A549 (cell line): ENCODE results near the gene TP53I3. TPM values are rescaled to one million over a fixed set of nuclear protein-coding genes. Genes with fewer than 3 reads are reported as not detected.
"Not testable (repeated sequence)": the region's sequence is repeated elsewhere in the genome, so short reads cannot be mapped to it uniquely, and the experiment has no call there.

Experiments used
- ATAC-seq, 2 experiments: fragments of 200-7000 bp in 1 of 2; fragments of >200 bp in 1 of 2; cut with Nextera tagmentation in 1 of 2; cut with Tn5 transposase in 1 of 2; 3 replicates each; pipeline versions ENCODE4 v1.8.0 to v1.9.1; 2018 to 2020; ENCODE audit warnings: mild to moderate bottlenecking in 1 of 2, moderate library complexity in 1 of 2
- CTCF ChIA-PET: fragments of 300-600 bp; sonication (Branson Sonifier 250); formaldehyde crosslinking; extraction: SDS; loops from one replicate; lab custom pipeline; 2021; ENCODE audit warnings: antibody characterized with exemption, inconsistent platforms; lab: Yijun Ruan, JAX
- POLR2A ChIA-PET: fragments of 350-600 bp; formaldehyde crosslinking; extraction: SDS; loops from one replicate; lab custom pipeline; 2021; ENCODE audit warnings: antibody characterized with exemption, inconsistent platforms; lab: Yijun Ruan, JAX
- DNase-seq, 2 experiments: peaks; one replicate each; pipeline versions ENCODE4 v3.0.0 to v3.0.0-alpha.2; 2011 to 2016; ENCODE audit warnings: low read depth in 1 of 2, low spot score in 1 of 2
- FAIRE-seq: peaks from 2 replicates; lab custom pipeline; 2011; peaks lifted over from hg19 to GRCh38; lab: Jason Lieb, UNC
- H3K27ac ChIP-seq, 2 experiments: fragments of >200 bp; sonication (Bioruptor Twin); formaldehyde crosslinking; 3 replicates each; pipeline ENCODE4 v1.5.1; 2016 to 2017
- H3K4me1 ChIP-seq: fragments of >200 bp; sonication (Bioruptor Twin); formaldehyde crosslinking; 3 replicates; pipeline ENCODE4 v1.6.1; 2016
- H3K4me2 ChIP-seq: fragments of >200 bp; sonication (Bioruptor Twin); formaldehyde crosslinking; 3 replicates; pipeline ENCODE4 v1.6.1; 2016
- H3K4me3 ChIP-seq: fragments of >200 bp; sonication (Bioruptor Twin); formaldehyde crosslinking; 3 replicates; pipeline ENCODE4 v1.5.1; 2016
- H3K9me3 ChIP-seq: fragments of >200 bp; sonication (Bioruptor Twin); formaldehyde crosslinking; 3 replicates; pipeline ENCODE4 v1.6.1; 2016
- CEBPB ChIP-seq, 2 experiments: fragments of >200 bp in 1 of 2; sonication (Bioruptor Twin) in 1 of 2; formaldehyde crosslinking in 1 of 2; IDR thresholded peaks; 2 replicates each; pipeline ENCODE4 v1.6.1; 2012 to 2016
- CHD4 ChIP-seq: fragments of 200-600 bp; sonication (generic); IDR thresholded peaks from 2 replicates; pipeline ENCODE4 v1.6.1; 2016; ENCODE audit warnings: antibody characterized with exemption, mild to moderate bottlenecking, borderline replicate concordance
- EHMT2 ChIP-seq: fragments of 200-600 bp; sonication (generic); IDR thresholded peaks from 2 replicates; pipeline ENCODE4 v1.6.1; 2016; ENCODE audit warnings: antibody characterized with exemption, low read depth, mild to moderate bottlenecking, moderate library complexity
- HMGXB4 ChIP-seq: fragments of 250-450 bp; sonication (Bioruptor Pico); IDR thresholded peaks from 2 replicates; pipeline ENCODE4 v1.5.0; 2021; ENCODE audit warnings: mild to moderate bottlenecking, moderate library complexity, borderline replicate concordance
- KDM1A ChIP-seq: fragments of 200-600 bp; sonication (generic); IDR thresholded peaks from 2 replicates; pipeline ENCODE4 v1.6.1; 2016; ENCODE audit warnings: low read depth, mild to moderate bottlenecking
- MAZ ChIP-seq: fragments of 150-350 bp; IDR thresholded peaks from 2 replicates; pipeline ENCODE4 v1.6.1; 2014; ENCODE audit warnings: antibody characterized with exemption, low read depth, low read length, borderline replicate concordance
- MYC ChIP-seq: IDR thresholded peaks from 2 replicates; pipeline ENCODE4 v1.6.1; 2012; ENCODE audit warnings: mild to moderate bottlenecking, inconsistent platforms, low read length, improper control_type of control experiment, borderline replicate concordance
- NFE2L2 ChIP-seq: fragments of 150-350 bp; conservative IDR thresholded peaks from 2 replicates; pipeline ENCODE4 v1.6.1; 2014; ENCODE audit warnings: low read length
- RAD21 ChIP-seq, 2 experiments: fragments of >200 bp in 1 of 2; sonication (Bioruptor Twin) in 1 of 2; formaldehyde crosslinking in 1 of 2; IDR thresholded peaks in 1 of 2; conservative IDR thresholded peaks in 1 of 2; 2 replicates in 1 of 2; 3 replicates in 1 of 2; pipeline ENCODE4 v1.6.1; 2012 to 2018; ENCODE audit warnings: inconsistent platforms in 1 of 2
- RCOR1 ChIP-seq: fragments of 150-350 bp; IDR thresholded peaks from 2 replicates; pipeline ENCODE4 v1.6.1; 2014; ENCODE audit warnings: antibody characterized with exemption, low read length, low read depth
- REST ChIP-seq: fragments of 200-600 bp; sonication (generic); IDR thresholded peaks from 2 replicates; pipeline ENCODE4 v1.6.1; 2016; ENCODE audit warnings: antibody characterized with exemption, mild to moderate bottlenecking, moderate library complexity
- TFCP2L1 ChIP-seq: fragments of 250-450 bp; sonication (Bioruptor Pico); IDR thresholded peaks from 2 replicates; pipeline ENCODE4 v1.5.0; 2021; ENCODE audit warnings: mild to moderate bottlenecking
- TP53 ChIP-seq: fragments of 250-450 bp; sonication (Bioruptor Pico); IDR thresholded peaks from 2 replicates; pipeline ENCODE4 v1.5.0; 2021; ENCODE audit warnings: mild to moderate bottlenecking, moderate library complexity
- ZSCAN20 ChIP-seq: fragments of 250-450 bp; sonication (Bioruptor Pico); IDR thresholded peaks from 2 replicates; pipeline ENCODE4 v1.8.0; 2022; ENCODE audit warnings: mild to moderate bottlenecking, moderate library complexity
- WGBS: methylation state at CpG from one replicate; pipeline ENCODE4 v1.1.6; 2017; ENCODE audit errors: missing lambda C conversion rate; 5-methylcytosine and 5-hydroxymethylcytosine counted together
- polyA plus RNA-seq, 4 experiments: library from polyadenylated mRNA; depleted of rRNA in 3 of 4; stranded (reverse); fragments of >200 nt; fragmentation: RNase III in 1 of 4; extraction: RNeasy Plus Mini Kit Qiagen cat#74134 plus additional on column Dnase treatment in 1 of 4; gene quantifications; 2 replicates in 3 of 4; 3 replicates in 1 of 4; pipeline ENCODE4 v1.2.3, GENCODE V29; 2011 to 2017

The TP53I3 gene
- polyA plus RNA-seq, 2 of the 4 experiments (the other 2 are of a cell fraction), result 93.7 to 173 TPM

GRCh38 chr2:24046599-24046929, 38.1 kb downstream of the TP53I3 start:
- TF ChIP-seq EHMT2 (no peak), ZSCAN20 (CRISPR knock-in tag) (no peak), REST (no peak), TFCP2L1 (CRISPR knock-in tag) (no peak), CHD4 (no peak), TP53 (CRISPR knock-in tag) (no peak), KDM1A (no peak), HMGXB4 (CRISPR knock-in tag) (no peak), MAZ (no peak), MYC (no peak), CEBPB (IDR thresholded peaks at IDR 0.05) (no peak), RAD21 (conservative IDR thresholded peaks at IDR 0.05 in 1 of 2, IDR thresholded peaks at IDR 0.05 in 1 of 2) (no peak)
- H3K4me2 ChIP-seq, result peak overlapping the region; percentile 80
- DNase-seq, result no peak
- no peaks in the 10 kb centered on the region for H3K9me3 ChIP-seq
- peaks cover 24% of the 10 kb centered on the region for H3K4me1 ChIP-seq
- peak overlapping the region; percentile 66 for H3K4me3 ChIP-seq
- ChIA-PET CTCF (interaction anchor here (1.0 to 1.5 kb wide), 4 partner anchors 9 to 120 kb away, joined by 3 to 7 read pairs (median 4); partner anchors contain the start of gene ATAD2B), POLR2A (interaction anchor here (1.1 to 1.8 kb wide), 6 partner anchors 10 to 120 kb away, joined by 3 to 27 read pairs (median 8); partner anchors contain the start of genes ATAD2B and SF3B6)
- peak overlapping the region; percentile 70 to 85 for H3K27ac ChIP-seq
- ATAC-seq, result no peak
- under 1% methylated on average over 2 of the region's 2 CpGs for WGBS
- FAIRE-seq, result no peak

- FAIRE-seq, result no peak
- TF ChIP-seq EHMT2, result no peak
- TF ChIP-seq RCOR1, result no peak
- TF ChIP-seq NFE2L2, result peak; percentile 82
- peaks cover 24% of the 10 kb centered on the region for H3K4me1 ChIP-seq
- no peak for DNase-seq
- WGBS, result 77% methylated on average over 11 of the region's 11 CpGs
- H3K27ac ChIP-seq, result no peak overlapping the region
- no peak for ATAC-seq
- ChIA-PET POLR2A (interaction anchor here (1.8 kb wide), 1 partner anchor 119 kb away, joined by 27 read pairs; the partner anchor contains the start of gene ATAD2B), CTCF (interaction anchor here (0.7 to 1.4 kb wide), 3 partner anchors 16 to 39 kb away, joined by 3 to 5 read pairs (median 4); partner anchors contain the start of gene TP53I3)
- H3K4me3 ChIP-seq, result peak overlapping the region; percentile 66; the same call in 2 of the 3 replicates
- H3K4me2 ChIP-seq, result peak overlapping the region; percentile 80
- H3K9me3 ChIP-seq, result no peaks in the 10 kb centered on the region
Observed at GRCh38 chr2:24045511-24046508, 38.8 kb downstream of the TP53I3 start.

GRCh38 chr2:24043133-24043532, 41.5 kb downstream of the TP53I3 start:
- not testable (repeated sequence) for FAIRE-seq, ATAC-seq
- POLR2A ChIA-PET, result interaction anchor here (0.7 kb wide), 1 partner anchor 12 kb away, joined by 3 read pairs; no protein-coding TSS in a partner anchor

More at GRCh38 chr2:24043133-24043532, 41.5 kb downstream of the TP53I3 start:
- DNase-seq, CTCF ChIA-PET, H3K4me3 ChIP-seq, H3K27ac ChIP-seq, H3K4me2 ChIP-seq, H3K9me3 ChIP-seq: not testable (repeated sequence)
- H3K4me1 ChIP-seq, result peaks cover 16% of the 10 kb centered on the region
- 95% methylated on average over 6 of the region's 6 CpGs for WGBS
